DOHH2 (cell line): Measurements from ENCODE around the gene TEX10.
"Not testable (repeated sequence)": the region's sequence is repeated elsewhere in the genome, so short reads cannot be mapped to it uniquely, and the experiment has no call there.

Experiments used
- H3F3A ChIP-seq: fragments of 200-600 bp; sonication (generic), shearing (Covaris generic); 2 replicates; pipeline ENCODE4 v1.6.0; 2016; ENCODE audit warnings: antibody characterized with exemption, mild to moderate bottlenecking; ENCODE audit not compliant: control insufficient read depth, insufficient read depth
- H3K27ac ChIP-seq: fragments of 200-600 bp; sonication (generic); 2 replicates; pipeline ENCODE4 v1.5.1; 2014; ENCODE audit warnings: low read depth, mild to moderate bottlenecking, low read length, moderate library complexity
- H3K27me3 ChIP-seq: fragments of 200-600 bp; sonication (generic); 2 replicates; pipeline ENCODE4 v1.6.1; 2014; ENCODE audit warnings: mild to moderate bottlenecking, low read length, mixed read lengths; ENCODE audit not compliant: control insufficient read depth
- H3K36me3 ChIP-seq: fragments of 200-600 bp; sonication (generic); 2 replicates; pipeline ENCODE4 v1.6.1; 2014; ENCODE audit warnings: mild to moderate bottlenecking, low read length, moderate library complexity, mixed read lengths; ENCODE audit not compliant: control insufficient read depth
- H3K4me1 ChIP-seq: fragments of 200-600 bp; sonication (generic); 2 replicates; pipeline ENCODE4 v1.6.1; 2014; ENCODE audit warnings: mild to moderate bottlenecking, low read length, mixed read lengths; ENCODE audit not compliant: control insufficient read depth
- H3K4me2 ChIP-seq: fragments of 200-600 bp; sonication (generic); 2 replicates; pipeline ENCODE4 v1.6.0; 2014; ENCODE audit warnings: mild to moderate bottlenecking, low read length, moderate library complexity
- H3K4me3 ChIP-seq: fragments of 200-600 bp; sonication (generic); 2 replicates; pipeline ENCODE4 v1.5.1; 2014; ENCODE audit warnings: mild to moderate bottlenecking, low read length, mixed read lengths
- H3K79me2 ChIP-seq: fragments of 200-600 bp; sonication (generic); 2 replicates; pipeline ENCODE4 v1.6.1; 2014; ENCODE audit warnings: mild to moderate bottlenecking, low read length, mixed read lengths; ENCODE audit not compliant: control insufficient read depth
- H3K9me2 ChIP-seq: fragments of 200-600 bp; sonication (generic); replicated peaks from 2 replicates; pipeline ENCODE4 v1.6.1; 2014; ENCODE audit warnings: mild to moderate bottlenecking, low read length, mixed read lengths; ENCODE audit not compliant: control insufficient read depth
- H3K9me3 ChIP-seq: fragments of 200-600 bp; sonication (generic); 2 replicates; pipeline ENCODE4 v1.6.1; 2014; ENCODE audit warnings: antibody characterized with exemption, low read length, mixed read lengths; ENCODE audit not compliant: control insufficient read depth, insufficient read depth
- H4K20me1 ChIP-seq: fragments of 200-600 bp; sonication (generic); 2 replicates; pipeline ENCODE4 v1.6.0; 2014; ENCODE audit warnings: low read depth, mild to moderate bottlenecking, antibody characterized with exemption, low read length, moderate library complexity; ENCODE audit not compliant: control insufficient read depth, insufficient read depth
- CTCF ChIP-seq: fragments of 200-600 bp; sonication (generic); IDR thresholded peaks from one replicate; pipeline ENCODE4 v1.5.1; 2014; ENCODE audit warnings: antibody characterized with exemption, mild to moderate bottlenecking, low read depth, low read length; ENCODE audit not compliant: poor library complexity, severe bottlenecking
- EZH2phosphoT487 ChIP-seq: fragments of 200-600 bp; sonication (generic); IDR thresholded peaks from 2 replicates; pipeline ENCODE4 v1.6.1; 2017; ENCODE audit warnings: borderline replicate concordance, mild to moderate bottlenecking, antibody characterized with exemption, low read length, moderate library complexity, mixed read lengths

TEX10 gene

DNA sequence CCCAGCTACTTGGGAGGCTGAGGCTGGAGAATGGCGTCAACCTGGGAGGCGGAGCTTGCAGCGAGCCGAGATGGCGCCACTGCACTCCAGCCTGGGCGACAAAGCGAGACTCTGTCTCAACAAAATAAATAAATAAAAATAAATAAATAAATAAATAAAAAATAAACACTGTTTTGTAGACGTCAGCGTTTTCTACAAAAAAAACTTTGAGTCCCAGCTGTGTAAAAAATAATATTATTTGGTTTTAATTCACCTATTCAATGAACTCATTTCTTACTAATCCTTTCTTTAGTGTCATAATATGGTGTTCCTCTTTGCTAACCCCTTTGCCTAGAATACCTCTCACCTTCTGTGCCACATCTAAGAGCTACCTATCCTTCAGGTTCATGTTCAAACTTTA is 44.0 kb upstream of the TEX10 start:
- Histone ChIP-seq H3K36me3 (no peaks in the 10 kb centered on the region), H3K27me3 (no peaks in the 10 kb centered on the region), H3K4me1 (no peaks in the 10 kb centered on the region), H4K20me1 (no peaks in the 10 kb centered on the region), H3K79me2 (no peaks in the 10 kb centered on the region), H3K4me3 (no peak overlapping the region), H3K9me2 (no peaks in the 10 kb centered on the region), H3K4me2 (no peak overlapping the region), H3K27ac (no peak overlapping the region), H3F3A (no peaks in the 10 kb centered on the region), H3K9me3 (0 out of 2 replicates have a peak, but pooled peaks cover under 1% of the 10 kb centered on the region)
- TF ChIP-seq CTCF (no peak), EZH2phosphoT487 (no peak)

GRCh38 chr9:100394816-100395215 is 42.1 kb upstream of the TEX10 start:
- TF ChIP-seq CTCF (no peak), EZH2phosphoT487 (no peak)

GRCh38 chr9:100394032-100394695 is 41.4 kb upstream of the TEX10 start:
- H4K20me1 ChIP-seq = no peaks in the 10 kb centered on the region
- TF ChIP-seq CTCF = no peak
- no peak for TF ChIP-seq EZH2phosphoT487
- no peaks in the 10 kb centered on the region for H3K36me3 ChIP-seq
- no peaks in the 10 kb centered on the region for H3K4me1 ChIP-seq
- no peaks in the 10 kb centered on the region for H3F3A ChIP-seq
- no peak overlapping the region for H3K27ac ChIP-seq
- H3K9me2 ChIP-seq = no peaks in the 10 kb centered on the region
- no peaks in the 10 kb centered on the region for H3K79me2 ChIP-seq
- no peak overlapping the region for H3K4me3 ChIP-seq
- H3K4me2 ChIP-seq = no peak overlapping the region
- no peaks in the 10 kb centered on the region for H3K27me3 ChIP-seq
- 0 out of 2 replicates have a peak, but pooled peaks cover 2% of the 10 kb centered on the region for H3K9me3 ChIP-seq

More at GRCh38 chr9:100394816-100395215, 42.1 kb upstream of the TEX10 start:
- H3F3A ChIP-seq = no peaks in the 10 kb centered on the region
- H3K27me3 ChIP-seq = no peaks in the 10 kb centered on the region
- H3K79me2 ChIP-seq = no peaks in the 10 kb centered on the region
- no peak overlapping the region for H3K27ac ChIP-seq
- 0 out of 2 replicates have a peak, but pooled peaks cover 2% of the 10 kb centered on the region for H3K9me3 ChIP-seq
- no peaks in the 10 kb centered on the region for H3K9me2 ChIP-seq
- H3K4me1 ChIP-seq = no peaks in the 10 kb centered on the region
- no peak overlapping the region for H3K4me2 ChIP-seq
- no peaks in the 10 kb centered on the region for H3K36me3 ChIP-seq
- H3K4me3 ChIP-seq = no peak overlapping the region
- no peaks in the 10 kb centered on the region for H4K20me1 ChIP-seq

DNA sequence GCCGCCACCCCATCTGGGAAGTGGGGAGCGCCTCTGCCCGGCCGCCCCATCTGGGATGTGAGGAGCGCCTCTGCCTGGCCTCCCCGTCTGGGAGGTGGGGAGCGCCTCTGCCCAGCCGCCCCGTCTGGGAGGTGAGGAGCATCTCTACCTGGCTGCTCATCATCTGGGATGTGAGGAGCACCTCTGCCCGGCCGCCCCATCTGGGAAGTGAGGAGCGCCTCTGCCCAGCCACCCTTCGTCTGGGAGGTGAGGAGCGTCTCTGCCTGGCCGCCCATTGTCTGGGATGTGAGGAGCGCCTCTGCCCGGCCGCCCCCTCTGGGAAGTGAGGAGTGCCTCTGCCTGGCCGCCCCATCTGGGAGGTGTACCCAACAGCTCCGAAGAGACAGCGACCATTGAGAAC is 40.2 kb upstream of the TEX10 start:
- not testable (repeated sequence) for H3K79me2 ChIP-seq, H3K9me2 ChIP-seq, H3K4me2 ChIP-seq, H4K20me1 ChIP-seq, H3K4me3 ChIP-seq, H3K27me3 ChIP-seq, H3K4me1 ChIP-seq, H3K27ac ChIP-seq, H3K9me3 ChIP-seq, H3K36me3 ChIP-seq, H3F3A ChIP-seq
